ENCODE results near the gene EXOC2. TPM values are rescaled to one million over a fixed set of nuclear protein-coding genes. Genes with fewer than 3 reads are reported as not detected.

EXOC2 gene
- total RNA-seq, 1 donor from 2014 or later, result 31.3 TPM

DNA sequence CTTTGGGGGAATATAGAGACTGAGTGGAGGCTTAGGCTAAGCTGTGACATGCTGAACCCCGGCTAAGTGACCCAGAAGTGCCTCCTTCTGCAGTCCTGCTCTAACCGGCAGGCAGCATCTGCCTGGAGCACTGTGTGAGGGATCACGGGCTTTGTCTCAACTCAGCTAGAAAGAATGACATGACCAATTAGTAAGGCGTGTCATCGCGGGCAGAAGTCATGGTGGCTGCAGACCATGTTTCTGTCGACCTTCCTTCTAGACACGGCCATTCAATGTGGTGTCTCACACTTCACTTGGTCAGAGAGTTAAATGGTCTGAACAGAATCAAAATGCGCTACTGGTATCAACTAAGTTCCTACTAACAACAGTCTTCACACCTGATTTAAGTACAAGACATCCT lies 71.0 kb downstream of the EXOC2 start:
- H3K9me3 Mint-ChIP-seq (ENCODE audit: unreplicated experiment), result peaks cover 3% of the 10 kb centered on the region
- peaks cover 4% of the 10 kb centered on the region for H3K27me3 Mint-ChIP-seq (ENCODE audit: unreplicated experiment)
- no peak overlapping the region for H3K4me3 Mint-ChIP-seq (ENCODE audit: unreplicated experiment)
- H3K4me1 Mint-ChIP-seq (ENCODE audit: low read depth, unreplicated experiment), result peaks cover 25% of the 10 kb centered on the region
- H3K36me3 Mint-ChIP-seq (ENCODE audit: unreplicated experiment), result no peaks in the 10 kb centered on the region
- TF ChIP-seq, protein P1, sequence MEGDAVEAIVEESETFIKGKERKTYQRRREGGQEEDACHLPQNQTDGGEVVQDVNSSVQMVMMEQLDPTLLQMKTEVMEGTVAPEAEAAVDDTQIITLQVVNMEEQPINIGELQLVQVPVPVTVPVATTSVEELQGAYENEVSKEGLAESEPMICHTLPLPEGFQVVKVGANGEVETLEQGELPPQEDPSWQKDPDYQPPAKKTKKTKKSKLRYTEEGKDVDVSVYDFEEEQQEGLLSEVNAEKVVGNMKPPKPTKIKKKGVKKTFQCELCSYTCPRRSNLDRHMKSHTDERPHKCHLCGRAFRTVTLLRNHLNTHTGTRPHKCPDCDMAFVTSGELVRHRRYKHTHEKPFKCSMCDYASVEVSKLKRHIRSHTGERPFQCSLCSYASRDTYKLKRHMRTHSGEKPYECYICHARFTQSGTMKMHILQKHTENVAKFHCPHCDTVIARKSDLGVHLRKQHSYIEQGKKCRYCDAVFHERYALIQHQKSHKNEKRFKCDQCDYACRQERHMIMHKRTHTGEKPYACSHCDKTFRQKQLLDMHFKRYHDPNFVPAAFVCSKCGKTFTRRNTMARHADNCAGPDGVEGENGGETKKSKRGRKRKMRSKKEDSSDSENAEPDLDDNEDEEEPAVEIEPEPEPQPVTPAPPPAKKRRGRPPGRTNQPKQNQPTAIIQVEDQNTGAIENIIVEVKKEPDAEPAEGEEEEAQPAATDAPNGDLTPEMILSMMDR (IDR thresholded peaks at IDR 0.05; ENCODE audit: partially characterized antibody, unreplicated experiment), result no peak
- DNase-seq, result no peak
- no peak overlapping the region for H3K27ac Mint-ChIP-seq (ENCODE audit: unreplicated experiment)

DNA sequence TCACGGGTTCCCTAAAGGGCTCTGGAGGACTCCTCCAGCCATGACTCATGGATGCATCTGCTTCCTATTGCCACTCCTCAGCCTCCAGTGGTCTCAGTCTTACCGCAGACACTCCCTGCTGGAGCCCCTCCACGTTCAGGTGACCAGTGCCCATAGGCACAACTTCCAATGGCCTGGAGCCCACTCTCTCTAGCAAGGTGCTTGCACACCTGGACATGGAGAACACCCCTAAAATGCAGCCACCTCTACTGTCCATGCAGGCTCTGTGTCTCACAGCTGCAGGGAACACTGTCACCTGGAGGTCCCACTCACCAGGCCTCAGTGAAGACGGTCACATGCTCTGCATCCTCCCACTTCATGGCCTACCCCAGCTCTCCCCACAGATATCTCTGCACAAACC lies 72.0 kb downstream of the EXOC2 start:
- Mint-ChIP-seq H3K4me1 (ENCODE audit: low read depth, unreplicated experiment) (peaks cover 21% of the 10 kb centered on the region), H3K36me3 (ENCODE audit: unreplicated experiment) (peaks cover 2% of the 10 kb centered on the region), H3K27me3 (ENCODE audit: unreplicated experiment) (peaks cover 4% of the 10 kb centered on the region), H3K9me3 (ENCODE audit: unreplicated experiment) (peaks cover 3% of the 10 kb centered on the region), H3K4me3 (ENCODE audit: unreplicated experiment) (no peak overlapping the region), H3K27ac (ENCODE audit: unreplicated experiment) (no peak overlapping the region)
- TF ChIP-seq, protein P1 (IDR thresholded peaks at IDR 0.05; ENCODE audit: partially characterized antibody, unreplicated experiment), result no peak
- DNase-seq, result no peak

DNA sequence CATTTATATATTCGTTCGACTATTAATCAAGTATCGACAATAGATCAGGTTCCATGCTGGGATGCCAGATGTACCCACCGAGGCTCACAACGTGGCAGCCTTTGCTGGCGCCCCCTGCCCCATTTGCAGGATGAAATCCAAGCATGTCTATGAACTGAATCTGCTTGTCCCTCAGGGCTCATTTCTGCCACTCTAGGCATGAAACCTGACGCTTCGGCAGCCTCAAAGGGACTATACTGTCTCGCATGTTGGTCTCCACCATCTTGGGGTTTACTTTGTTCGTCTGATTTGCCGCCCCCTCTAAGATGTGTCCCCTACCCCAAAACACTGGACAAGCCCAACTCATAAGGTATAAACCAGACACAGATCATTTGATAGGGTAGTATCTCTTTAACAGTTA lies 72.8 kb downstream of the EXOC2 start:
- TF ChIP-seq, protein P1 (IDR thresholded peaks at IDR 0.05; ENCODE audit: partially characterized antibody, unreplicated experiment), result no peak
- peaks cover 1% of the 10 kb centered on the region for H3K9me3 Mint-ChIP-seq (ENCODE audit: unreplicated experiment)

DNA sequence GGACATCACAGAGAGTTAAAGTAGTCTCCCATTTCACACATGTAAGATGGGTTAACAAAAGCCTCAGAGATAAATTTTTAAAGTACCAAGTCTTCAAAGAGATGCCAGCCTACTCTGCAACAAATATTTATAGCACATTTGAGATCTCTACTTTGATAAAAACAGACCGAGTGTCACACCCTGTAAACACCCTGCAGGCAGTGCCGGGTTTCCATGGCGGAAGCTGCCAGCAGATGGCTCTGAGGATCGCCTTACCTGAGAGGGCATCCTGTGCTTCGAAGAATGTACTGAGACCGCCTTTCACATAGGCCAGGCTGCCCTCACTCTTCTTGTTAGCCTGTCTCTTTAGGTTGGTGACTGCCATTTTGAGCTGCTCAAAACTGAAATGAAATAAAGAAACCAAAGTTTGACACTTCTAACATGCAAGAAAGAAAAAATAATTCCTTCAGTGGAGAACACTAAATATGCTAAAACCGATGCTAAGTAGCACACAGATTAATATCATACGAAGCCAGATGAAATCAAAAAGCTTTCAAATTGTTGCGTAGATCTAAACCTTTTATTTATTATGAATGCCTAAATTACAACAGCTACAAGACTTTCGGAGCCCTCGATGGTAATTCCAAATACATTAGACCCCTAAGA lies 75.4 kb downstream of the EXOC2 start:
- peaks cover 4% of the 10 kb centered on the region for H3K36me3 Mint-ChIP-seq (ENCODE audit: unreplicated experiment)
- H3K27me3 Mint-ChIP-seq (ENCODE audit: unreplicated experiment), result peaks cover 2% of the 10 kb centered on the region
- peaks cover 14% of the 10 kb centered on the region for H3K4me1 Mint-ChIP-seq (ENCODE audit: low read depth, unreplicated experiment)
- peaks cover 1% of the 10 kb centered on the region for H3K9me3 Mint-ChIP-seq (ENCODE audit: unreplicated experiment)
- H3K27ac Mint-ChIP-seq (ENCODE audit: unreplicated experiment), result no peak overlapping the region
- DNase-seq, result no peak
- no peak overlapping the region for H3K4me3 Mint-ChIP-seq (ENCODE audit: unreplicated experiment)
- TF ChIP-seq, protein P1 (IDR thresholded peaks at IDR 0.05; ENCODE audit: partially characterized antibody, unreplicated experiment), result no peak

More for the DNA sequence above, 72.8 kb downstream of the EXOC2 start:
- Mint-ChIP-seq H3K4me1 (ENCODE audit: low read depth, unreplicated experiment) (peaks cover 15% of the 10 kb centered on the region), H3K27me3 (ENCODE audit: unreplicated experiment) (peaks cover 3% of the 10 kb centered on the region), H3K4me3 (ENCODE audit: unreplicated experiment) (no peak overlapping the region), H3K27ac (ENCODE audit: unreplicated experiment) (no peak overlapping the region), H3K36me3 (ENCODE audit: unreplicated experiment) (peaks cover 4% of the 10 kb centered on the region)
- DNase-seq, result no peak

DNA sequence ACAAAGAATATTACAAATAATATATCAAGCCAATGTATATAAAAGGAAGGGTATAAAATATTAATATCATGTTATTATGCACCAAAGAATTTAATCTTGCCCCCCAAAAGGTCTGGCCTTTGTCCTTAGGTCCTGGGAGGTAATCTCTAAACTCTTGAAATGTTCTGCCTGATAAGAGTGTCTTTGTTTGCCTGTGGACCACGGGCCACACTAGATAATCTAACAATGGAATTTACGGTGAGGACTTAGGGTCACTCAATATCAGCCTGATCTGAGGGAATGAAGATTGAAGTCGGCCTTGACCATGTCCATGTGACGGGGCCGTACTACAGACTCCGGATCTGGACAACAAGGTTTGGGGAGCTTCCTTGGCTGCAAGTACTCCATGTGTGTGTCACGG lies 79.0 kb downstream of the EXOC2 start:
- no peak for DNase-seq
- H3K4me3 Mint-ChIP-seq (ENCODE audit: unreplicated experiment), result no peak overlapping the region
- H3K9me3 Mint-ChIP-seq (ENCODE audit: unreplicated experiment), result peaks cover 1% of the 10 kb centered on the region
- H3K4me1 Mint-ChIP-seq (ENCODE audit: low read depth, unreplicated experiment), result peaks cover 17% of the 10 kb centered on the region
- TF ChIP-seq, protein P1 (IDR thresholded peaks at IDR 0.05; ENCODE audit: partially characterized antibody, unreplicated experiment), result no peak
- no peaks in the 10 kb centered on the region for H3K27me3 Mint-ChIP-seq (ENCODE audit: unreplicated experiment)
- peaks cover 4% of the 10 kb centered on the region for H3K36me3 Mint-ChIP-seq (ENCODE audit: unreplicated experiment)
- H3K27ac Mint-ChIP-seq (ENCODE audit: unreplicated experiment), result no peak overlapping the region
